Choroid plexus epithelial cell (primary cell): ENCODE data around the gene GIMAP8.

Source experiments
- DNase-seq: peaks from one replicate; pipeline ENCODE4 v3.0.0-alpha.2; 2010; ENCODE audit warnings: low read depth
- H3K4me3 ChIP-seq: 2 replicates; pipeline ENCODE4 v1.5.1; 2011; ENCODE audit warnings: low read depth, mild to moderate bottlenecking, control low read depth, low read length, moderate library complexity
- TF ChIP-seq, protein P1 (sequence below): conservative IDR thresholded peaks from 2 replicates; pipeline ENCODE4 v1.5.1; 2011; ENCODE audit warnings: low read depth, mild to moderate bottlenecking, control low read depth, inconsistent platforms, low read length, moderate library complexity

Gene GIMAP8

DNA sequence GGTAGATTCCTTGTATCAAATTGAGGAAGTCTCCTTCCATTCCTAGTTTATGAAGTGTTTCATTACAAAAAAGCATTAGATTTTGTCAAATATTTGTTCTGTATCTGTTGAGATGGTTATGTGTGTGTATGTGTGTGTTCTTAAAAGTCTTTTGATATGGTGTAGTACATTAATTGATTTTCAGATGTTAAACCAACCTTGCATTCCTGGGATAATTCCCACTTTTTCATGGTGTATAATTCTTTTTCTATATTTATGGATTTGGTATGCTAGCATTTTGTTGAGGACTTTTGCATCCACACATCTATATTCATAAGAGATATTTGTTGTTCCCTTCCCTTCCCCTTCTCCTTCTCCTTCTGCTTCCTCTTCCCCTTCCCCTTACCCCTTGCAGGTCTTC, 8.9 kb upstream of the GIMAP8 start:
- DNase-seq = no peak
- no peak overlapping the region for H3K4me3 ChIP-seq
- TF ChIP-seq, protein P1, sequence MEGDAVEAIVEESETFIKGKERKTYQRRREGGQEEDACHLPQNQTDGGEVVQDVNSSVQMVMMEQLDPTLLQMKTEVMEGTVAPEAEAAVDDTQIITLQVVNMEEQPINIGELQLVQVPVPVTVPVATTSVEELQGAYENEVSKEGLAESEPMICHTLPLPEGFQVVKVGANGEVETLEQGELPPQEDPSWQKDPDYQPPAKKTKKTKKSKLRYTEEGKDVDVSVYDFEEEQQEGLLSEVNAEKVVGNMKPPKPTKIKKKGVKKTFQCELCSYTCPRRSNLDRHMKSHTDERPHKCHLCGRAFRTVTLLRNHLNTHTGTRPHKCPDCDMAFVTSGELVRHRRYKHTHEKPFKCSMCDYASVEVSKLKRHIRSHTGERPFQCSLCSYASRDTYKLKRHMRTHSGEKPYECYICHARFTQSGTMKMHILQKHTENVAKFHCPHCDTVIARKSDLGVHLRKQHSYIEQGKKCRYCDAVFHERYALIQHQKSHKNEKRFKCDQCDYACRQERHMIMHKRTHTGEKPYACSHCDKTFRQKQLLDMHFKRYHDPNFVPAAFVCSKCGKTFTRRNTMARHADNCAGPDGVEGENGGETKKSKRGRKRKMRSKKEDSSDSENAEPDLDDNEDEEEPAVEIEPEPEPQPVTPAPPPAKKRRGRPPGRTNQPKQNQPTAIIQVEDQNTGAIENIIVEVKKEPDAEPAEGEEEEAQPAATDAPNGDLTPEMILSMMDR = no peak

DNA sequence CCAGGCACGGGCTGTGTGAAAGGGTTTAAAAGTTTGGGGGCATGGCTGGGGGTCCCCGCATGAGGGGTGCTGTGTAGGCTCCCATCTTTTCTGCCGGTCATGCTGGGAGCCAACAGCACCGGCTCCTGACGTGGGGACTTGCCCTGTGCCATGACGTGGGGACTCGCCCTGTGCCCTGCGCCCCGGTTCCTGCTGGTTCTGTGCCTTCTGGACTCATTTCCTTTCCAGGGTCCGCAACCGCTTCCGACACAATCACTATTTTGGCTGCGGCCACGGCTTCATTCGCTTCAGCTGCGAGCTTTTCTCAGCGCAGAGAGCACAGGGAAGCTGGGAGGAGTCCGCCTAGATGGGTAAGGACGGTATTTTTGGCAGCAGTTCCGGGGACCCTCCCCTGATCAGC, 7.6 kb upstream of the GIMAP8 start:
- no peak overlapping the region for H3K4me3 ChIP-seq
- no peak for DNase-seq
- TF ChIP-seq, protein P1 = no peak

DNA sequence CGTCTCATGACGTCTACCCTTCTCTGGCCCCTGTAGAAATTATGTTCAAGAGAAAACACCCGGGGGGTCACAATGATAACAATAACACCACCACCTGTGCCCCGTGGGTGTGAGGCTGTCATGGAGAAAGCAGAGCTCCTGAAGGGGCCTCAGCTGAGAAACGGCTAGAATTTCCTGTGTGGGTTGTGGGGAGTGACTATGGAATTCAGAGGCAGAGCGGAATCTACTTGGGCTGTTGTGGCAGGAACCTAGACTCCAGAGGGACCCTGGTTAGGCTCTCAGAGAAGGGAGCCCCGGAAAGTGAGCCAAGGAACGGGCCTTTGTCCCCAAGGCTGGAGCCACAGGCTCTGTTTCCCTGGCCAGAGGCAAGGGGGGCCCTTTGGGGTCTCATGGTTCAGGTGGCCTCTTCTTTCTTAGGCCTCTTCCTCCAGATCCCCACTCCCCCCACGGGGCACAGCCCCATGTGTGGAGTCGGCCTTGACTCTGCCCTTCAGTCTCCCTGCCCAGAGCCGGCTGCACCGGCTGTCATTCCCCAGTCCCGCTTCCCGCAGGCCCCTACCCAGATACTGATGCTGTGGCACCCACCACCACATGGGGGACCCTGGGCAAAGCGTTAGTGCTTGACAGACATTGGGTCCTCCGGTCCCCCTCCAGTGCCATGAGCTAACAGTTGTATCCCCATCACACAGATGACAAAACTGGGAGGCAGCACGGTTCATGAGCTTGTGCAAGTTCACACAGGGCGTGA, 6.5 kb upstream of the GIMAP8 start:
- H3K4me3 ChIP-seq = no peak overlapping the region
- TF ChIP-seq, protein P1 = no peak
- no peak for DNase-seq

DNA sequence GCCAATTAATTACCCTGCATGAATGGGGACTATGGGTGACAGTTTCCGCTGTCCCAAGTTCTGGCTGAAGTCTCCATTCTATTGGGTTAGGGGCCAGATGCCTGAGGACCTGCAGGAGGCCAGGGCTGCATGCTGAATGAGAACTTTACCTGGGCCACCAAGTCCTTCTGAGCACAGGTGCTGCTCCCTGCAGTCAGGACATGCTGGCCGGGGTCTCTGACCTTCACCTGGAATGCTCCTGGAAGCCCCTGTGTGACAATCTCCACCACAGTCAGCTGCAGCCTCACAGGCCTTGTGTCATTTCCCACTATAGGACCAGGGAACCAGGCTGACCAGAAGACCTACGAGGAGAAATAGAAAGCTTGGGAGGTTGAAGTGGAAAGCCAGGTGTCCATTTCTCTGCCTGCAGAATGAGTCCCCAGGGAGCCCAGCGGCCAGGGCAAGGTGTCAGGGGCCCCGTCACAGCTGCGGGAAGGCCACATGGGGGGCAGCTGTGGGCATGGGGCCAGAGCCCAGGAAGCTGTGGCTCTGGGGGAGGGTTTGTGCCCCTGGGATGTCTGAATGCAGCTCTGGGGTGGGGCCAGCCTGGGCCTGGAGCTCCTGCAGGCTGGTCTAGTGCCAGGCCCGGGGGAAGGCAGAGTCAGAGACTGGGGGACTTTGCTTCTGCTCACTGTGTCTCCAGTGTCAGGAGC, 5.6 kb upstream of the GIMAP8 start:
- TF ChIP-seq, protein P1 = no peak
- no peak overlapping the region for H3K4me3 ChIP-seq
- DNase-seq = no peak

DNA sequence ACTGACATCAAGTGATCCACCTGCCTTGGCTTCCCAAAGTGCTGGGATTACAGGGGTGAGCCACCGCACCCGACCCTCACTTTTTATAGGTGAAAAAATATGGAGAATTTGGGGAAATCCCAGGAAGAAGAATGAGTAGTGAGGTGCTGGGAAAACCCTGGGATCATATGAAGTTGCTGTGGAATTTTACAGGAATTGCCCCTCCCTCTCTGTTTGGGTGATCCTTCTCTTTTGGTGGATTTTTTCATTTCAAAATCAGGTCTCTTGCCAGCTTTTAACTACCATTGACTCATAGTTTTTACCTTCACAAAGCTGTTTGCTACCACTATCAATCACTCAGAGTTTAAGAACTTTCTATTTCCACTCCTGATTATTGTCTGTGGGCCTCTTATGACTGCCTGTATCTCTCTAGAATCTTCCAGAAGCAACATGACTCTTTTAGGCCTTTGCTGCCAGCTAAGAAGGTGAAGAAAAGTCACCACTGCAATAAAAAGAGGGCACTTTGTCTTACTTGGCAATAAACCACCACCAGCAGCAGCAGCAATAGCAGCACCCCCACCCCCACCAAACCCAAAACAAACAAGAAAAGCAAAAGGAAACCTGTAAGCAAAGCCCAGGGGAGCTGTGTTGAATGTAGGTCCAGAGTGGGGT, 4.0 kb upstream of the GIMAP8 start:
- H3K4me3 ChIP-seq = no peak overlapping the region
- DNase-seq = no peak
- TF ChIP-seq, protein P1 = no peak

DNA sequence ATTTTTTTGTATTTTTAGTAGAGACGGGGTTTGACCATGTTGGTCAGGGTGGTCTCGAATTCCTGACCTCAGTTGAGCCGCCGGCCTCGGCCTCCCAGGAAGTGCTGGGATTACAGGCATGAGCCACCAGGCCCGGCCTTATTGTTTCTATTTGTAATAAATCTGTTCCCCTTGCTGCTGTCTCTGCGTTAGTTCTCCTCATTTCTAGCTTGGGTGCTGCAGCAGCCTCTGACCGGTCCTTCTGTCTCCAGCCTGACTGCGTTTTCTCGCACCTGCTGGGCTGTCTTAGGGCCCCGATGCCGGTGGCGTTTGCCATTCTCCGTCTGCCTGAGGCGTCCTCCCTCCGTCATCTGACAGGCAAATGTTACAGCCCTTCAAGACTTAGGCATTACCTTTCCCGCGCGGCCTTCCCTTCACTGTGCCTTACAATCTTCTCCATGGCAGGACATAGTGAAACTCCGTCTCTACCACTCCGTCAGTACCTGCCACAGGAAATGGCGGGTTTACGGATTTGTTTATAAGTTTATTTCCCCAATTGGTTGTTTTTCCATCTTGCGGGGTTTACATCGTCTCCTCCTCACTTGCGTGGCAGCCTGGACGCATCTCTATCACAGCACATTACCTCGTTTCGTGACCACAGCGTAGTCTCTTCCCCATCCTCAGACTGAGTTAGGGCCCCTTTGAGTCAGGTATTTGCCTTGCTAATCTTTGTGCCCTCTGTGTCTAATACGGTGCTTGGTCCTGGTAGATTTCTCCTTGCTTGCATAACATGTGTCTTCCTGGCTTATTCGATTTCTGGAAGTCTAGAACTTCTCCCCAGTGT, 2.3 kb upstream of the GIMAP8 start:
- TF ChIP-seq, protein P1 = no peak
- no peak for DNase-seq
- H3K4me3 ChIP-seq = no peak overlapping the region
